ENCODE results near the gene SCN9A.

DNA sequence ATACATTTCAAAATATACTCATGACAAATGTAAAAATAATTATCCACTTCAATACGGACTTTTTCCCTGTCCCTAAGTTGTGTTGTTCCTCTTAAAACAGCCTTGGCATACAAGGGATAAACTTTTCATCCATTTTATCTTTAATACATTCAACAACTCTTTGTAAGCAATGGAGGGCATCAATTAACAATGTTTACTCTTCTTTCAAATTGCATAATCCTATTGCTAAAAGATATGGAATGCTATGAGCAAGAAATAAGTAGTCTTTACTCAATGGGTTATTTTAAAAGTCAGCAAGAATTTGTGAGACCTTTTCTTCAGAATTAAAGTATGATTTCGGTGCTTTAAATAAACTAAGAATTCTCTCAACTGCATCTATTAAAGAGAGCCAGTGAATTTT lies 41.9 kb downstream of the SCN9A start:
- no peak for TF ChIP-seq POLR2A (IDR thresholded peaks at IDR 0.05; ENCODE audit: low read depth, low read length)
- TF ChIP-seq, protein P1, sequence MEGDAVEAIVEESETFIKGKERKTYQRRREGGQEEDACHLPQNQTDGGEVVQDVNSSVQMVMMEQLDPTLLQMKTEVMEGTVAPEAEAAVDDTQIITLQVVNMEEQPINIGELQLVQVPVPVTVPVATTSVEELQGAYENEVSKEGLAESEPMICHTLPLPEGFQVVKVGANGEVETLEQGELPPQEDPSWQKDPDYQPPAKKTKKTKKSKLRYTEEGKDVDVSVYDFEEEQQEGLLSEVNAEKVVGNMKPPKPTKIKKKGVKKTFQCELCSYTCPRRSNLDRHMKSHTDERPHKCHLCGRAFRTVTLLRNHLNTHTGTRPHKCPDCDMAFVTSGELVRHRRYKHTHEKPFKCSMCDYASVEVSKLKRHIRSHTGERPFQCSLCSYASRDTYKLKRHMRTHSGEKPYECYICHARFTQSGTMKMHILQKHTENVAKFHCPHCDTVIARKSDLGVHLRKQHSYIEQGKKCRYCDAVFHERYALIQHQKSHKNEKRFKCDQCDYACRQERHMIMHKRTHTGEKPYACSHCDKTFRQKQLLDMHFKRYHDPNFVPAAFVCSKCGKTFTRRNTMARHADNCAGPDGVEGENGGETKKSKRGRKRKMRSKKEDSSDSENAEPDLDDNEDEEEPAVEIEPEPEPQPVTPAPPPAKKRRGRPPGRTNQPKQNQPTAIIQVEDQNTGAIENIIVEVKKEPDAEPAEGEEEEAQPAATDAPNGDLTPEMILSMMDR (IDR thresholded peaks at IDR 0.05 in 2 of 3, conservative IDR thresholded peaks at IDR 0.05 in 1 of 3; ENCODE audit: control insufficient read depth in 2 of 3, extremely low read depth in 1 of 3, insufficient read depth in 1 of 3, low read depth in 3 of 3, low read length in 3 of 3) = no peak
- no peak for TF ChIP-seq POLR2AphosphoS5 (IDR thresholded peaks at IDR 0.05; ENCODE audit: low read length)
- no peak for TF ChIP-seq JUND (IDR thresholded peaks at IDR 0.05; ENCODE audit: low read depth, low read length)
- TF ChIP-seq, protein P2, sequence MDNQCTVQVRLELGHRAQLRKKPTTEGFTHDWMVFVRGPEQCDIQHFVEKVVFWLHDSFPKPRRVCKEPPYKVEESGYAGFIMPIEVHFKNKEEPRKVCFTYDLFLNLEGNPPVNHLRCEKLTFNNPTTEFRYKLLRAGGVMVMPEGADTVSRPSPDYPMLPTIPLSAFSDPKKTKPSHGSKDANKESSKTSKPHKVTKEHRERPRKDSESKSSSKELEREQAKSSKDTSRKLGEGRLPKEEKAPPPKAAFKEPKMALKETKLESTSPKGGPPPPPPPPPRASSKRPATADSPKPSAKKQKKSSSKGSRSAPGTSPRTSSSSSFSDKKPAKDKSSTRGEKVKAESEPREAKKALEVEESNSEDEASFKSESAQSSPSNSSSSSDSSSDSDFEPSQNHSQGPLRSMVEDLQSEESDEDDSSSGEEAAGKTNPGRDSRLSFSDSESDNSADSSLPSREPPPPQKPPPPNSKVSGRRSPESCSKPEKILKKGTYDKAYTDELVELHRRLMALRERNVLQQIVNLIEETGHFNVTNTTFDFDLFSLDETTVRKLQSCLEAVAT (IDR thresholded peaks at IDR 0.05) = no peak
- TF ChIP-seq SREBF2 (IDR thresholded peaks at IDR 0.05; ENCODE audit: low read length) = no peak
- TF ChIP-seq, protein P3, sequence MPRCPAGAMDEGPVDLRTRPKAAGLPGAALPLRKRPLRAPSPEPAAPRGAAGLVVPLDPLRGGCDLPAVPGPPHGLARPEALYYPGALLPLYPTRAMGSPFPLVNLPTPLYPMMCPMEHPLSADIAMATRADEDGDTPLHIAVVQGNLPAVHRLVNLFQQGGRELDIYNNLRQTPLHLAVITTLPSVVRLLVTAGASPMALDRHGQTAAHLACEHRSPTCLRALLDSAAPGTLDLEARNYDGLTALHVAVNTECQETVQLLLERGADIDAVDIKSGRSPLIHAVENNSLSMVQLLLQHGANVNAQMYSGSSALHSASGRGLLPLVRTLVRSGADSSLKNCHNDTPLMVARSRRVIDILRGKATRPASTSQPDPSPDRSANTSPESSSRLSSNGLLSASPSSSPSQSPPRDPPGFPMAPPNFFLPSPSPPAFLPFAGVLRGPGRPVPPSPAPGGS (IDR thresholded peaks at IDR 0.05; ENCODE audit: borderline replicate concordance, insufficient read depth, low read depth, low read length, poor library complexity, severe bottlenecking) = no peak
- TF ChIP-seq YY1 (IDR thresholded peaks at IDR 0.05; ENCODE audit: low read depth, low read length) = no peak
- TF ChIP-seq YBX1 (IDR thresholded peaks at IDR 0.05) = no peak

All from GM12878 (cell line).